ENCODE measurements around the gene NFATC2IP. TPM values are rescaled to one million over a fixed set of nuclear protein-coding genes. Genes with fewer than 3 reads are reported as not detected.

Gene NFATC2IP
- polyA plus RNA-seq, 1 donor (not counting 4 experiments of a cell fraction or from before 2014, with no cell fraction given), result 56.5 TPM

- H3K9ac ChIP-seq (ENCODE audit: control insufficient read depth, extremely low read depth, insufficient read depth, low read length), result no peak overlapping the region
- dilution Hi-C loops (cut with MboI; ENCODE audit: extremely low pct_ligation_motif_present, low sequenced_read_pairs), result no loop called here
Observed at GRCh38 chr16:28927815-28928214, 22.9 kb upstream of the NFATC2IP start.

GRCh38 chr16:28930203-28930602, 20.5 kb upstream of the NFATC2IP start:
- Histone ChIP-seq H2AFZ (ENCODE audit: control insufficient read depth, low read length) (no peak overlapping the region), H3K4me2 (ENCODE audit: control insufficient read depth, extremely low read depth, insufficient read depth, low read depth, low read length) (no peak overlapping the region), H4K20me1 (ENCODE audit: control insufficient read depth, extremely low read depth, insufficient read depth, low read length) (no peaks in the 10 kb centered on the region), H3K79me2 (ENCODE audit: control insufficient read depth, insufficient read depth, low read length) (no peaks in the 10 kb centered on the region), H3K4me1 (ENCODE audit: control insufficient read depth, extremely low read depth, insufficient read depth, low read length) (peaks cover 3% of the 10 kb centered on the region), H3K27me3 (ENCODE audit: control insufficient read depth, extremely low read depth, insufficient read depth, low read length) (no peaks in the 10 kb centered on the region), H3K4me3 (ENCODE audit: control insufficient read depth in 2 of 3, extremely low read depth in 1 of 3, insufficient read depth in 2 of 3, low read depth in 1 of 3, low read length in 3 of 3) (no peak overlapping the region), H3K9me1 (ENCODE audit: control insufficient read depth, extremely low read depth, insufficient read depth, low read length) (no peaks in the 10 kb centered on the region), H3K36me3 (ENCODE audit: control insufficient read depth in 2 of 2, extremely low read depth in 1 of 2, insufficient read depth in 2 of 2, low read length in 2 of 2) (no peaks in the 10 kb centered on the region), H3K9ac (ENCODE audit: control insufficient read depth, extremely low read depth, insufficient read depth, low read length) (no peak overlapping the region), H3K9me3 (ENCODE audit: control insufficient read depth, low read depth, low read length) (no peaks in the 10 kb centered on the region), H3K27ac (ENCODE audit: control insufficient read depth, insufficient read depth, low read length) (no peak overlapping the region)
- FAIRE-seq, result no peak
- TF ChIP-seq CTCF (optimal IDR thresholded peaks at IDR 0.05 in 1 of 3, IDR thresholded peaks at IDR 0.05 in 1 of 3, conservative IDR thresholded peaks at IDR 0.05 in 1 of 3; ENCODE audit: extremely low read depth in 1 of 3, insufficient read depth in 2 of 3, low read length in 3 of 3), result no peak
- no peak for TF ChIP-seq EZH2 (IDR thresholded peaks at IDR 0.05; ENCODE audit: low read length)
- DNase-seq (ENCODE audit: low read depth, low spot score), result no peak
- dilution Hi-C loops (cut with MboI; ENCODE audit: extremely low pct_ligation_motif_present, low sequenced_read_pairs), result no loop called here

More at GRCh38 chr16:28927815-28928214, 22.9 kb upstream of the NFATC2IP start:
- no peaks in the 10 kb centered on the region for H4K20me1 ChIP-seq (ENCODE audit: control insufficient read depth, extremely low read depth, insufficient read depth, low read length)
- H3K79me2 ChIP-seq (ENCODE audit: control insufficient read depth, insufficient read depth, low read length), result peaks cover 2% of the 10 kb centered on the region
- no peaks in the 10 kb centered on the region for H3K27me3 ChIP-seq (ENCODE audit: control insufficient read depth, extremely low read depth, insufficient read depth, low read length)
- H3K27ac ChIP-seq (ENCODE audit: control insufficient read depth, insufficient read depth, low read length), result no peak overlapping the region
- no peak overlapping the region for H3K4me3 ChIP-seq (ENCODE audit: control insufficient read depth in 2 of 3, extremely low read depth in 1 of 3, insufficient read depth in 2 of 3, low read depth in 1 of 3, low read length in 3 of 3)
- FAIRE-seq (no peak), DNase-seq (ENCODE audit: low read depth, low spot score) (no peak)
- H2AFZ ChIP-seq (ENCODE audit: control insufficient read depth, low read length), result no peak overlapping the region
- no peaks in the 10 kb centered on the region for H3K9me3 ChIP-seq (ENCODE audit: control insufficient read depth, low read depth, low read length)
- H3K4me2 ChIP-seq (ENCODE audit: control insufficient read depth, extremely low read depth, insufficient read depth, low read depth, low read length), result no peak overlapping the region
- no peaks in the 10 kb centered on the region for H3K9me1 ChIP-seq (ENCODE audit: control insufficient read depth, extremely low read depth, insufficient read depth, low read length)
- TF ChIP-seq EZH2 (IDR thresholded peaks at IDR 0.05; ENCODE audit: low read length) (no peak), CTCF (optimal IDR thresholded peaks at IDR 0.05 in 1 of 3, IDR thresholded peaks at IDR 0.05 in 1 of 3, conservative IDR thresholded peaks at IDR 0.05 in 1 of 3; ENCODE audit: extremely low read depth in 1 of 3, insufficient read depth in 2 of 3, low read length in 3 of 3) (no peak)
- peaks cover 8% of the 10 kb centered on the region for H3K4me1 ChIP-seq (ENCODE audit: control insufficient read depth, extremely low read depth, insufficient read depth, low read length)
- H3K36me3 ChIP-seq (ENCODE audit: control insufficient read depth in 2 of 2, extremely low read depth in 1 of 2, insufficient read depth in 2 of 2, low read length in 2 of 2), result no peaks in the 10 kb centered on the region
